ENCODE results near the gene GATAD2B. TPM values are rescaled to one million over a fixed set of nuclear protein-coding genes. Genes with fewer than 3 reads are reported as not detected.

GATAD2B gene
- total and polyA plus RNA-seq, 4 donors = 16.3 to 35.3 (median 26.7) TPM

- no peak overlapping the region for H3K27ac ChIP-seq (ENCODE audit: low read depth, low read length)
- no peaks in the 10 kb centered on the region for H3K9me3 ChIP-seq (ENCODE audit: control insufficient read depth, insufficient read depth, low read length)
- no peaks in the 10 kb centered on the region for H3K4me1 ChIP-seq (ENCODE audit: control insufficient read depth, insufficient read depth, low read length)
- no peaks in the 10 kb centered on the region for H3K27me3 ChIP-seq (ENCODE audit: control insufficient read depth, insufficient read depth, low read length)
- H3K36me3 ChIP-seq (ENCODE audit: control insufficient read depth, insufficient read depth, low read length) = peaks cover 14% of the 10 kb centered on the region
- H3K4me3 ChIP-seq (ENCODE audit: low read depth, low read length) = no peak overlapping the region
- WGBS (ENCODE audit: insufficient coverage) = no CpG with 5 or more reads among the region's 2 CpGs
- no peak for DNase-seq (ENCODE audit: low read depth in 4 of 6, low spot score in 6 of 6)
Measured at GRCh38 chr1:153831026-153831425, 91.7 kb downstream of the GATAD2B start.

- no peak overlapping the region for H3K27ac ChIP-seq (ENCODE audit: low read depth, low read length)
- DNase-seq (ENCODE audit: low read depth in 4 of 6, low spot score in 6 of 6) = no peak
- WGBS (ENCODE audit: insufficient coverage) = no CpG with 5 or more reads among the region's 6 CpGs
Measured at GRCh38 chr1:153827168-153827964, 95.4 kb downstream of the GATAD2B start.

GRCh38 chr1:153818876-153819275 lies 103.9 kb downstream of the GATAD2B start:
- Histone ChIP-seq H3K27ac (ENCODE audit: low read depth, low read length) (no peak overlapping the region), H3K27me3 (ENCODE audit: control insufficient read depth, insufficient read depth, low read length) (no peaks in the 10 kb centered on the region), H3K4me1 (ENCODE audit: control insufficient read depth, insufficient read depth, low read length) (peaks cover 4% of the 10 kb centered on the region), H3K4me3 (ENCODE audit: low read depth, low read length) (no peak overlapping the region), H3K9me3 (ENCODE audit: control insufficient read depth, insufficient read depth, low read length) (no peaks in the 10 kb centered on the region), H3K36me3 (ENCODE audit: control insufficient read depth, insufficient read depth, low read length) (peaks cover 41% of the 10 kb centered on the region)
- no peak for DNase-seq (ENCODE audit: low read depth in 4 of 6, low spot score in 6 of 6)
- WGBS (ENCODE audit: insufficient coverage) = no CpG with 5 or more reads among the region's 2 CpGs

More at GRCh38 chr1:153827168-153827964, 95.4 kb downstream of the GATAD2B start:
- no peak overlapping the region for H3K4me3 ChIP-seq (ENCODE audit: low read depth, low read length)
- no peaks in the 10 kb centered on the region for H3K4me1 ChIP-seq (ENCODE audit: control insufficient read depth, insufficient read depth, low read length)
- H3K27me3 ChIP-seq (ENCODE audit: control insufficient read depth, insufficient read depth, low read length) = no peaks in the 10 kb centered on the region
- peaks cover 27% of the 10 kb centered on the region for H3K36me3 ChIP-seq (ENCODE audit: control insufficient read depth, insufficient read depth, low read length)
- no peaks in the 10 kb centered on the region for H3K9me3 ChIP-seq (ENCODE audit: control insufficient read depth, insufficient read depth, low read length)

GRCh38 chr1:153816283-153816889 lies 106.4 kb downstream of the GATAD2B start:
- WGBS (ENCODE audit: insufficient coverage) = 97% methylated on average over 11 of the region's 13 CpGs

GRCh38 chr1:153805886-153806719 lies 116.7 kb downstream of the GATAD2B start:
- Histone ChIP-seq H3K9me3 (ENCODE audit: control insufficient read depth, insufficient read depth, low read length) (no peaks in the 10 kb centered on the region), H3K36me3 (ENCODE audit: control insufficient read depth, insufficient read depth, low read length) (peaks cover 48% of the 10 kb centered on the region), H3K4me3 (ENCODE audit: low read depth, low read length) (no peak overlapping the region), H3K4me1 (ENCODE audit: control insufficient read depth, insufficient read depth, low read length) (no peaks in the 10 kb centered on the region), H3K27ac (ENCODE audit: low read depth, low read length) (no peak overlapping the region), H3K27me3 (ENCODE audit: control insufficient read depth, insufficient read depth, low read length) (no peaks in the 10 kb centered on the region)
- no peak for DNase-seq (ENCODE audit: low read depth in 4 of 6, low spot score in 6 of 6)
- WGBS (ENCODE audit: insufficient coverage) = no CpG with 5 or more reads among the region's 11 CpGs

More at GRCh38 chr1:153816283-153816889, 106.4 kb downstream of the GATAD2B start:
- peaks cover under 1% of the 10 kb centered on the region for H3K4me1 ChIP-seq (ENCODE audit: control insufficient read depth, insufficient read depth, low read length)
- no peak for DNase-seq (ENCODE audit: low read depth in 4 of 6, low spot score in 6 of 6)
- peaks cover 61% of the 10 kb centered on the region for H3K36me3 ChIP-seq (ENCODE audit: control insufficient read depth, insufficient read depth, low read length)
- H3K27me3 ChIP-seq (ENCODE audit: control insufficient read depth, insufficient read depth, low read length) = no peaks in the 10 kb centered on the region
- H3K4me3 ChIP-seq (ENCODE audit: low read depth, low read length) = no peak overlapping the region
- H3K9me3 ChIP-seq (ENCODE audit: control insufficient read depth, insufficient read depth, low read length) = no peaks in the 10 kb centered on the region
- no peak overlapping the region for H3K27ac ChIP-seq (ENCODE audit: low read depth, low read length)

GRCh38 chr1:153805042-153805745 lies 117.6 kb downstream of the GATAD2B start:
- 86% methylated on average over 1 of the region's 5 CpGs for WGBS (ENCODE audit: insufficient coverage)
- Histone ChIP-seq H3K4me3 (ENCODE audit: low read depth, low read length) (no peak overlapping the region), H3K27me3 (ENCODE audit: control insufficient read depth, insufficient read depth, low read length) (no peaks in the 10 kb centered on the region), H3K27ac (ENCODE audit: low read depth, low read length) (no peak overlapping the region), H3K9me3 (ENCODE audit: control insufficient read depth, insufficient read depth, low read length) (no peaks in the 10 kb centered on the region), H3K4me1 (ENCODE audit: control insufficient read depth, insufficient read depth, low read length) (no peaks in the 10 kb centered on the region), H3K36me3 (ENCODE audit: control insufficient read depth, insufficient read depth, low read length) (peaks cover 48% of the 10 kb centered on the region)
- no peak for DNase-seq (ENCODE audit: low read depth in 4 of 6, low spot score in 6 of 6)

GRCh38 chr1:153804112-153804511 lies 118.7 kb downstream of the GATAD2B start:
- Histone ChIP-seq H3K27ac (ENCODE audit: low read depth, low read length) (no peak overlapping the region), H3K27me3 (ENCODE audit: control insufficient read depth, insufficient read depth, low read length) (no peaks in the 10 kb centered on the region), H3K4me3 (ENCODE audit: low read depth, low read length) (no peak overlapping the region), H3K4me1 (ENCODE audit: control insufficient read depth, insufficient read depth, low read length) (no peaks in the 10 kb centered on the region), H3K36me3 (ENCODE audit: control insufficient read depth, insufficient read depth, low read length) (peaks cover 50% of the 10 kb centered on the region), H3K9me3 (ENCODE audit: control insufficient read depth, insufficient read depth, low read length) (no peaks in the 10 kb centered on the region)
- WGBS (ENCODE audit: insufficient coverage) = no CpG with 5 or more reads among the region's 2 CpGs
- no peak for DNase-seq (ENCODE audit: low read depth in 4 of 6, low spot score in 6 of 6)

GRCh38 chr1:153803470-153804056 lies 119.2 kb downstream of the GATAD2B start:
- no peaks in the 10 kb centered on the region for H3K4me1 ChIP-seq (ENCODE audit: control insufficient read depth, insufficient read depth, low read length)
- H3K9me3 ChIP-seq (ENCODE audit: control insufficient read depth, insufficient read depth, low read length) = no peaks in the 10 kb centered on the region
- no peaks in the 10 kb centered on the region for H3K27me3 ChIP-seq (ENCODE audit: control insufficient read depth, insufficient read depth, low read length)
- WGBS (ENCODE audit: insufficient coverage) = 79% methylated on average over 2 of the region's 3 CpGs
- H3K4me3 ChIP-seq (ENCODE audit: low read depth, low read length) = no peak overlapping the region
- peaks cover 49% of the 10 kb centered on the region for H3K36me3 ChIP-seq (ENCODE audit: control insufficient read depth, insufficient read depth, low read length)
- no peak overlapping the region for H3K27ac ChIP-seq (ENCODE audit: low read depth, low read length)
- DNase-seq (ENCODE audit: low read depth in 4 of 6, low spot score in 6 of 6) = no peak
